GM21717 (cell line): Measurements from ENCODE around the gene RPS27L.

Experiments
- ATAC-seq: cut with Tn5 transposase; IDR thresholded peaks from one replicate; pipeline ENCODE4 v1.9.1; 2021; ENCODE audit warnings: mild to moderate bottlenecking, moderate library complexity; ENCODE audit not compliant: unreplicated experiment

Gene RPS27L

DNA sequence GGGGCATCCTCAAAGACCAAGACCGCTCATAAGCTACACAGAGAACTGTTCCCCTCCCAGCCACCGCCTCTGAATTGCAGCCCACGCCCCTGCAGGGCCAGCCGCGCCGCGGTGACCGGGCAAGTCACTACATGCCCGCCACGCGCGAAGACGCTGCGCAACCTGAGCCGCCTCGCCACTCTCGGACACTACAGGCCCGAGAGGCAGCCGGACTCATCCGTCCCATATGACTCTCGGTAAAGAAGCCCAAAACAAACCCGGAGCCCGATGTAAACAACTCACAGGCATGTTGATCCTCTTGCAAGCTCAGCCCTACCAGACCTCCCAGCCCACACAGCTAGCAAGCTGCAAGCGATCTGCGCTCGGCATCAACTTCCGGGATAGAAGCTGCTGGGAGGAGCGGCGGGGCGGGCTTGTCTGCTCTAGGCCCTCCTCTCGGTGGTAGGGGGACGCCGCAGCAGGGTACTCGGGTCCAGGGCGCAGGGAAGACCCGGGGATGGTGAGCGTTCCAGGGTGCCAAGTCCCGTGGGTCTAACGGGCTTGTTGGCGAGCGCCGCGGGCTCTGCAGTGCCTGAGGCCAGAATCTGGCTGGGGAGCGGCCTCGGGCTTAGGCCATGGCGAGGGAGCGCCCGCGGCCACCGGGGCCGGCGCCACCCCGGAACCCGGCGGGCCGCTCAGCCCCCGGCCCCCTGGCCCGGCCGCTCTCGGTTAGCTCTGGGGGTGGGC lies at the start of gene RPS27L:
RPS27L (minus strand) TSS at position 360 of the 726 bp plus-strand sequence; CDS start at position 288, 72 bp downstream.
- peak; percentile 88 for ATAC-seq

DNA sequence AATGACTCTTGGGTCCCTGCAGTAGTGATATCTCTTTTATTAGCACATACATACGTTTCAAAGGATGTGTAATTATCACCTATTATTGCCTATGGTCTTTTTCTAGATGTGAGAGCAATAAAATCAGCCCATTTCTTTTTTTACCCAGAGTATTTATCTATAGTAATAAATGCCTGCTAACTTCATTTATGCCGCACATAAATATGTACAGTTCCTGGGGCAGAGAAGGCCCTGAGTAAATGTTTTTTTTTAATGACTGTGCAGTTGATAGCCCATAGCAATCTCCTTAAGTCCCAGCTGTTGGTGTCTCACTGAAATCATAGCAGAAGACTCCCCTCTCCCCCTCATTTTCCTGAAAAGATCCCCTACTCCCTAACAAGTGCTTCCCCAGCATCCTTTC lies 48.8 kb upstream of the RPS27L start:
- ATAC-seq = no peak

DNA sequence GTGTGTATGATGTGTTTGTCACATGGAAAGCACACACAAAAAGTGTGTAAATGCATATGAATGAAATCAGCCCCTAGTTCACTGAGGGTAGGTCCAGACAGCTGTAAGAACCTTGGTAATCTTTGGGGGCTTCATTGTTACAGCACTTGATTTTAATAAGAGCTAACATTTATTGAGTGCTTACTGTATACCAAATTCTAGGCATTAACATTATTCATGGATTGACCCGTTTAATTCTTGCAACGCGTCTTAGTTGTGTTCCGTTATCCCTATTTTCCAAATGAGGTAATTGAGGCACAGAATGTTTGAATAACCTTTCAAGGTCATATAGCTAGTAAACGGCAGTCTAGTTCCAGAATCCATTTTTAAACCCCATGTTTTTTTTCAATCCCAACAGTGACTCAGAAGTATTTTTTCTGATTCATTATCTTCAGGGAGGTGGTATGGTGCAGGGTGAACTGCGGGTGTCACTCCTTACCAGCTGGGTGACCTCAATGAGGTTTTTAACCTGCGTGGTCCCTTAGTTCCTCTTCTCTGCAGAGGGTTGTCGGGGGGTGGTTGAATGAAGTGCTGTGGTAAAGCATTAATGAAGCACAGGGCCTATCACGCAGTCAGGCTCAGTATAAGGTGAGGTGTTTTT lies 46.3 kb upstream of the RPS27L start:
- ATAC-seq = no peak

DNA sequence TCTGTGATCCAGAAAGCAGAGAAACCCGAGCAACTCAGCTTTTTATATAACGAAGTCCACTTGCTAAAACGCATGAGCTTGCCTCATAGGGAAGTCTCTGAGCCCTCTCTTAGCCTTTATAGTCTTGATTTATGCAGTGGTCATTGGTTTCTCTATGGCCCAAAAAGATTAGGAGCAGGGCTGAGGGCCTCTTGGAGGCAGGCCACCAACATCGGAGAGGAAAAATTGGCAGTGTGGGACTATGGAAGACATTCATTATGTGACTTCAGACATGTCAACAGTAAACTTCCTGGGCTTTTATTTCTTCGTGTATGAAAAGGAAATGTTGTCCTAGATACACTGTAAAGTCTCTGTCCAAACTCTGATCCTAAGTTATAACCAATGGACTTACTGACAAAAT lies 45.6 kb upstream of the RPS27L start:
- no peak for ATAC-seq

DNA sequence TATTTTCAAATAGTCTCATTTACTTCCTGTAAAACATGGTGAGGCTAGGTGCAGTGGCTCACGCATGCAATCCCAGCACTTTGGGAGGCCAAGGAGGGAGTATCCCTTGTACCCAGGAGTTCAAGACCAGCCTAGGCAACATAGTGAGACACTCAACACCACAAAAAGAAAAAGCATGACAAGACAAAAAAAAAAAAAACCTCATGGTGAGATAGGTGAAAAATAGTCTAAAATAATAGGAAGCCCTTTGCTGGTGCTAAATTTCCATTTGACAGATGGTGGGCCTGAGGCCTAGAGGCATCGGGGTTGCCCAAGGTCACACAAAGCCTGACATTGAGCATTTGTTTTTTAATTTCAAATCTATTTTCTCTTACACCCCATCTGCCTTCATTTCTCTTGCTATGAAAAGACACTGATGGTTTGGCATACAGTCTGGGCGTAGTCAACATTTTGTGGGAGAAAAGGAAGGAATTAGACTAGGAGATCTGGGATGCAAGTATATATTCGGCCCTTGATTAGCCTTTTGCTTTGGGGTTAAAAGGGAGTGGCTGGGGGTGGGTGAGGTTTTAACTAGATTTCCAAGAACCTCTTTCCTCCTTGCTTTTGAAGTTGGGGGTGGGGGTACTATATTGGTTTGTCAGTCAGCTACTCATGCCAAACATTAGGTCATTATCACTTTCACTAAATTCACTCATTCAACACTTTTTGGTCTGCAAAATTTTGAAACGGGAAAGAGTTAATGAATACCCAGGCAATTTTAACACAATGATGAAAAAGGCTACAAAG lies 43.4 kb upstream of the RPS27L start:
- no peak for ATAC-seq

DNA sequence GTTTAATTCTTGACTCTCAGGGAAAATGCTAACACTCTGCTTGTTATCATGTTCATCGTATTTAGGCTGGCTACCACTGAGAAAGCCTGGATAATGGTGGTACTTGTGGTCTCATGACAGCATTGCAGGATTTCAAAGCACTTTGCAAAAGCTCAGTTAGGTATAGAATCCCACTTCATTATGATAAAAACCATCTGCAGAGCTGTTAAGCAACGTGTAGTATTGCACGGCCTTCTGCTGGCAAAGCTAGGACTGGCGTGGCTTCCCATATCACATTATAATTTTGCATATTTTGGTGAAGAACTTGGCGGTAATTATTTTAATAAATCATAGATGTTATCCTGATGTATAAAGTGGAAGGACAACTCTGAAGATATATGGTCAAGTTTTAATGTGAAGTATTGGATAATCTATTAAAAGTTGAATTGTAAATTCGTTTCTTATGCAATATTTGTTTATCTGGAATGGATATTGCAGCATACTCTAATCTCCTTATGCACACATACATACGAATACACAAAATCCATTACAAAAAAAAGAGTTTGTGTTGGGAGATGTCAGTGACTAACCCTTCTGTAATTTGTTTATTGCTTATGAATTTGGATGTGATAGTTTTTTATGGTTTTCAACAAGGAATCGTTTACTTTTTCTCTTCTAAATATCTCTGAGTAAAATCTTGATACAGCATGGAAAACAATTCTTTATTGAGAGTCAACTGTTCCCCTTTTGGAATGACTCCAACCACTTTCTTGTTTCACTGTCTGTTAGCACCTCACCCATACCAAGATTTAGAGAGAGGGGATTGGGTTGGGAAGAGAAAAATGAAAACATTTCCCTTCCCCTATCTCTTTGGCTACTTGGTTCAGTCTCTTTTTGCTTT lies 41.3 kb upstream of the RPS27L start:
- ATAC-seq = no peak

DNA sequence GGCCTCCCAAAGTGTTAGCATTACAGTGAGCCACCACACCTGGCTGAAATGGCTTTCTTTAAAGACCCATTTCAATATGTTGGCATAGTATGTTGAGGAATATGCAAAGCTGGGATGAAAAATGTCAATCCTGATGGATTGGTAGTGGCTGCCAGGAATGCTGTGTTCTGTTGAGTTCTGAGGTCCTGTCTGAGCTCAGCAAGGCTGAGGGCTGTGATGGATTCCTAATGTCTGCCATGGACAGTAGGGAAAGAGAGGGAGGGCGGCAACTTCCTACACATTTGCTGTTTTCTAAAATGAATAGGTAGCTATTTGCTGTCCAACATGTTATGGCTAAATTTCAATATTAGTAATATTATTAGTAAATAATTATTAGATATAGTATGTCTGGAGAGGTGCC lies 40.3 kb upstream of the RPS27L start:
- no peak for ATAC-seq

DNA sequence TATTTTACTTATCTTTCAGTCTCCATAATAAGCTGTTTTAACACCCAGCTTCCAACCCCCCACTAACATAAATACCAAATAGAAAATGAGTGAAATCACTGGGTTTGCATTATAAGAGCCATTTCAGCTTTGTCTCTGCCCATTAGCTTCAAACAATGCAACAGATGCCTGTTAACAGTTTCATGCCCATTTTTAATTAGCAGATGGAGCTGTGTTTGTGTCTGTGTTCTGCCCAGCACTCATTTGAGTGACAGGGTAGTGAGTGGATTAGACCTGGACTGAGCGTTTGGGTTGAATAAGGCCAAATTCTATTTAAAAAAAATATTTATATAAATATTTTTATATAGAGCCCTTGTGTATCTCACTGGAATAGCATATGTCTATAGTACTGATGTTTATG lies 39.6 kb upstream of the RPS27L start:
- ATAC-seq = no peak

DNA sequence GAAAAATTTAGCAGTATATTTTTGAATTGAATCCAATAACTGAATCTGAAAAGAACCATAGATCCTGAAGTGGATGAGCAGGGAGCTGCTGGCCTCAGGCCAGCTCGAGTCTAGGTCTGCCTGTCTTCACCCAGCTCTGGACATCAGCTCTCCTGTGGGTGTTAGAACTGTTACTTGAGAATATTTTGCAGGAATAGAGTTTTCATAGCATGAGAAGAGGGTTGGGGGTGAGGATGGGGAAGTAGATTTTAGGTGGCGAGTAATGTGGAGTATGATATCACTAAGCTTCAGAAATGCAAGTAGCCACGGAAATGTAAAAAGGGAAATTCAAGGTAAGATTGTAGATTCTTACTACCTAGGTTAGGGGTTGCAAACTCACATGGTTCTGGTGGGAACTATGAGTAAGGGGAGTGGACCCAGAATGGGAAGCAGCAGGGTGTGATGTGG lies 38.3 kb upstream of the RPS27L start:
- ATAC-seq = no peak

DNA sequence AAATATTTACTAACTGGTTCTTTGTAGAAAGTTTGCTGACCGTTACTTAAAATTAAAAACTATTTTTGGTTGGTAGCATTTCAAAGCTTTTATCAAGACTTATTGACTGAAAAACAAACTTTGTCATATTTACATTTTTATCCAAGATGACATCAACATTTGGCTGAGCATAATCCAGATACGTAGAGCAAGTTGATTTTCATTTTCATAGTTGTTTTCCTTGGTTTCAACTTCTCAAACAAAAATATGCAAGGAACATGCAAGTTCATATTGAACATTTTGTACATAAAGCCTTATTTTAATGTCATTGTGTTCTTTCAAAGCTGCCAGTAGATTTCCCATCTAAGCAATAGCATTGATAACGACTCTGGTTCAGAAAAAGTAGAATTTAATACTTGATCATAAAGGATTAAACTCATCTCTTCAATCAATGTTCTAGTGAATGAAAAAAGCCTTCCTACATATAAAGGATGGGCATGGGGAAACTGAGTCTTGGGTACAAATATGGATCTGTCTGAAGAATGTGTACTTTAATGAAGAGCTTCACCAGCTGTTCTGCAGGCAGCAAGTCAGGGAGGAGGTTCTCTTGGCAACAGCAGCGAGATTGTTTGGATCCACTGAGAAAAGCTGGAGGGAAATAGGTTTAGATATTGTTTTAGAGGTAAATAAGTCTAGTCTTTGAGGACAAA lies 37.7 kb upstream of the RPS27L start:
- no peak for ATAC-seq

DNA sequence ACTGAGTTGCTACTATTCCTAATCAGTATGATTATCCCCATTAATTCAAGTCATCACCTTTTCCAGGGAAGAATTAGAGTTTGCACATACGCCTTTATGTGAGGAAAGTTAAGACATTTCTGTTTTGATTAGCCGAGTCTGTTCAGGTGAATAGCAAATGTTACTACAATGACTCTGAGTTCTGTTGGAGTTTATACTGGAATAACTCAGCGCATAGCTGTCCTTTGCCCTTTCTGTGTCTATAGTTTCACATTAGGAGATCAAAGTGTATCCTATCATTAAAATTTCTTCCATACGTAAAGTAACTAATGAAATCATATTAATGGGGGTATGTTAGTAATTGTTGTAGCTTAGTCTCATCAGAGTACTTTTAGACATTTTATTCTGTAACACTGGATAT lies 37.0 kb upstream of the RPS27L start:
- no peak for ATAC-seq

DNA sequence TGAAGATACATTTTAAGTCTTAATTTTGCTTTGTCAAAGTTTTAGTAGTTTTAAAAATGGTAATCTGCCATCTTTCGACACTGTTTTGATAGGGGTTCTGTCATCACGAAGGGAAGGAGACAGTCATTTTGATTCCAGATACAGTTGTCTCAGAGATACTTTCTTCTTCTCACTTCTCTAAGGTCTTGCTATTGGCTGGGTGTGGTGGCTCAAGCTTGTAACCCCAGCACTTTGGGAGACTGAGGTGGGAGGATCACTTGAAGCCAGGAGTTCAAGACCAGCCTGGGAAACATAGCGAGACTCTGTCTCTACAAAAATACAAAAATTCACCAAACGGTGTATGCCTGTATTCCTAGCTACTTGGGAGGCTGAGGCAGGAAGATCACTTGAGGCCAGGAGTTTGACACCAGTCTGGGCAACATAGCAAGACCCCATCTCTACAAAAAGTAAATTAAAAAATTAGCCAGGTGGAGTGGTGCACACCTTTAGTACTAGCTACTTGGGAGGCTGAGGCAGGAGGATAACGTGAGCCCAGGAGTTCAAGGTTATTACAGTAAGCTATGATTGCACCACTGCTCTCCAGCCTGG lies 35.4 kb upstream of the RPS27L start:
- no peak for ATAC-seq

DNA sequence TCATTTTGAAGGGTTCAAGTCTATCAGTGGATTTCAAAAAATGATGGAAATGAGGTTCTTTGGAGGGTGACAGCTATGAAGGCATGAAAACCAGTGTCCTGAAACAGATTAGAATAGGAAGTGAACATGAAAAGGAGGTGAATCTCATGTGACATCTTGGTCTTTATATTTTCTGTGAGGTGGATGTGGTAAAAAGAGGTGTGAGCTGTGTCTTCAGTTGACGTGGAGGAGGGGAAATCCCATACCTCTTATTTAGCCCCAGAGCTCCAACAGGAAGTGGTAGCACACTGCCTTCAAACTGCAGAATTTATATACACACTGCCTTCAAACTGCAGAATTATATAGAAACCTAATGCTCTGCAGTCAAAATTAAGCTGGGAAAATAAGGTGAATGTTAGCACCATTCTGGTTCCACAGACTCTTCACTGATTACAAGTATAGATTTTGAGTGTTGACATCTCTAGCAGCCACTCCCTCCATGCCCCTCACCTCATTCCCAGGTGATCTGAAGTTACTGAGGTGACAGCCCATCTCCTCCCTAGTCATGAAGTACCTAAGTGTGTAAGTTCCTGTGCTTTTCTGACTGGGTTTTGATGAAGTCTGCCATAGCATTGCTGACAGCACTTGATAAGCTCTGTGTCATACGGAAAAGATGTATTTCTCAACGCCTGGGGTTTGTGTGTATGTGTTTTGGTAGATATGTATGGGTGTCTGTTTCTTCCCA lies 34.8 kb upstream of the RPS27L start:
- peak; percentile 41 for ATAC-seq

DNA sequence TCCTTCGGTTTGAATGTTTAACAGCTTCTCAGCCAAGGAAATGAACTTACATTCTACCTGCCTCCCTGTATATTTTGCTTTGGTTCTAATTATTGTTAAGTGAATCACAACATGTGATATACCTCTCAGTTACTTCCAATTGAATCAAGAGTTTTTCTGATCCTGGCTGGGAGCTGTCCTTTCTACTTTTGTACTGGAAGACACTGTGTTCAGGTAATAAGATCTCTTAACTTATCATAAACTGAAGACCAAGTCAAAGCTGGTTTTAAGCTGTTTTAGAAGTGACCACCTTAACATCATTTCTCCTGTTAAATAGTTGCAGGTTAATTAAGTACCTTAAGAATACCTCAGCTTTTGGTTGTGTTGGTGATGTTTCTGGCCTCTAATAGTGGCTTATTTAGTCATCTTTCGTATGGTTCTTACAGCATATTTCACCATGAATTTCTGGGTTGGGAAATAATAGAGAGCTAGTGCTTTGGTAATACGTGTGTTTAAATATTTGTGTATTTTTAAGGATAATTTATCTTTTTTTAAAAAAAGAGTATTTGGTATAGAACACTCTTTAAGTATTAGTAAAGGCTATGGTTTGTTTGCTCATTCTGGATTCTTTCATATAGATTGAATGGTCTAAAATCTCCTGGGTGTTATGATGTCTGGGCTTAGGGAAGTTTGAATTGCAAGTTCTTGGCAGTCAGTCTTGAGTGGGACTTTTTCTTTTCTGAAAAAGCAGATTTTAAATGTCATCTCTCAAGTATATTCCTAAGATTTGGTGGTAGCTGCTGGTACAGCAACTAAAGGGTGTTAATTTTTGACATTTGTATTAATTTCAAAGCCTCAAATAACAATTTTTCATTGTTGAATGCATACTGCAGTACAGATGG lies 33.7 kb upstream of the RPS27L start:
- no peak for ATAC-seq

DNA sequence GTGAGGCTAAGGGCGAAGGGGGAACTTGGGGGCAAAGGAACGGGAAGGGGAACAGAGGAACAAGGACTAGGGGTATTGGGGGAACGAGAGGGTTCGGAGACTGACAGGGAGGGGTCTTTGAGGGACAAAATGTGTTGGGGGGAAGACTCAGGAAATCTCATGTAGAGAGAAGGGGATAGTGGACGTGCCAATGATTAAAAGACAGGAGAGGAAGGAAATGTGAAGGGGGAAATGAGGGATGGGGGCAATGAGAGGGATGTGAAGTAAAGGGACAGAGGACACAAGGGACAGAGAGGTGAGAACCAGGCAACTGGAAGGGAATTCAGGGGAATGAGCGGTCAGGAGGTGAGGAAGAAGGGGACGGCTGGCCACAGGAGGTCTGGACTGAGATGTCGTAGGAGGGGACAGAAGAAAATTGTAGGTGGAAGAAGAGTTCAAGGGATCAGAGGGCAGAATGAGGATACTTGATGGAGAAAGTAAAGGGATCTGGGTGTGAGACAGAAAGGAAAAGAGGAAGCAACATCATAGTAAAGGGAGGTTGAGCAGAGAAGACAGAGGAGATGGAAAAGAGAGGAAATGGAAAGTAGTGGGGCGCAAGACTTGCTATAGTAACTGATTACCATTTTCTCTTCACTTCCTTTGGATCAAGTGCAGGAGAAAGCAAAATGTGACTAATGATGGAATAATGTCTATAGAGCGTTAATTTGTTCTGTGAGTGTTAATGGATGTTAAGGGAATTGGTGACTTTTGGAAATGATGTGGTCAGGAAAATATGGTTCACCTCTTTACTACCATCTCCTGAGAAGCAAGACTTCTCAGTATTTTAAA lies 32.9 kb upstream of the RPS27L start:
- ATAC-seq = no peak

DNA sequence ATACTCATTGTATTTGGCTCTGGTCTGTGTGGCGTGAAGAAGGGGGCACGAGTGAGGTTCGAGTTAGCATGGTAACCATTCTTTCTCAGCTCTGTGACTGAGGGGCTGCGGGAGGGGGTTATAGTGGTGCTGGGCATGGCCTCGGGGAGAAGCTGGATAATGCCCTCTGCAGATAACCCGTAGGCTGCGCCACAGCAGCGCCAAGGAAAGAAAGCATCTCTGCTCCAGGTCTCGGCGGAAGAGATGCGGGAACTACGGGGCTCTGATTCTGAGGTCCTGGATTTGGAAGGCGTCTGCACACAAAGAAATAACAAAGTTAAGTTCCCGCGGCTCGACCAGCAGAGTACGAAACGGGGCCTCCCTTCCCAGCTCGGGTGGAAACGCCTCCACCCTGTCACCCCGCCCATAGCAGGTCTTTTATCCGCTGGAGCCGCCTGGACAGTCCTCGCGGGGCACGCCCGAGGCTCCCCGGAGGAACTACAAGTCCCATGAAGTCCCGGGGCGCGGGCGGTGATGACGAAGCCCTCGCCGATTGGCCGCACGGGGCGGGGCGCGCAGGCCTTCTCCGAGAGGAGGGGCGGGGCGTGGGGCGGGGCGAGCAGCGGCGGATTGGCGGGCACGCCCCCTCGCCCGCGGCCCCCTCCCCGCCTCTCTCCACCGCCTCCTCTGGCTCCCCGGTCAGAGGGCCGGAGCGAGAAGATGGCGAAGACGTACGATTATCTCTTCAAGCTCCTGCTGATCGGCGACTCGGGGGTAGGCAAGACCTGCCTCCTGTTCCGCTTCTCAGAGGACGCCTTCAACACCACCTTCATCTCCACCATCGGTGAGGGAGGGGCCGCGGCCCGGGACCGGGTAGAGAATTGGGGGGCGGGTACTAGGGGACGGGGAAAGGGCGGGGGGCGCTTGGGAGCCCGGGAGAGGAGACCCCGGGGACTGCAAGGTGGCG lies 31.9 kb upstream of the RPS27L start, which contains the start of gene RAB8B:
RAB8B (plus strand) TSS at position 681 of the 946 bp plus-strand sequence; CDS start at position 700, 19 bp downstream.
- ATAC-seq = peak; percentile 60
